GM15510 (cell line): ENCODE data around the gene TPPP3.

Experiments
- POLR2A ChIP-seq: IDR thresholded peaks from 3 replicates; pipeline ENCODE4 v1.6.1; 2011; ENCODE audit warnings: borderline replicate concordance; ENCODE audit not compliant: insufficient read length; ENCODE audit errors: extremely low read depth

The TPPP3 gene

GRCh38 chr16:67430504-67430976, 37.2 kb upstream of the TPPP3 start:
- TF ChIP-seq POLR2A: no peak

GRCh38 chr16:67429799-67430503, 36.7 kb upstream of the TPPP3 start:
- no peak for TF ChIP-seq POLR2A

- TF ChIP-seq POLR2A: no peak
These were observed 35.9 kb upstream of the TPPP3 start for GRCh38 chr16:67429053-67429798.

GRCh38 chr16:67428146-67428731, 34.9 kb upstream of the TPPP3 start:
- no peak for TF ChIP-seq POLR2A

- TF ChIP-seq POLR2A: no peak
These were observed 33.7 kb upstream of the TPPP3 start for GRCh38 chr16:67426950-67427349.

GRCh38 chr16:67426022-67426421, 32.7 kb upstream of the TPPP3 start:
- TF ChIP-seq POLR2A: no peak

- TF ChIP-seq POLR2A: no peak
These were observed 32.3 kb upstream of the TPPP3 start for GRCh38 chr16:67425580-67425979.

GRCh38 chr16:67425061-67425460, 31.8 kb upstream of the TPPP3 start:
- no peak for TF ChIP-seq POLR2A

GRCh38 chr16:67424261-67424615, 30.9 kb upstream of the TPPP3 start:
- TF ChIP-seq POLR2A: no peak

- no peak for TF ChIP-seq POLR2A
These were observed 30.4 kb upstream of the TPPP3 start for GRCh38 chr16:67423611-67424260.

GRCh38 chr16:67423015-67423414, 29.7 kb upstream of the TPPP3 start:
- no peak for TF ChIP-seq POLR2A

- no peak for TF ChIP-seq POLR2A
These were observed 27.7 kb upstream of the TPPP3 start for GRCh38 chr16:67421030-67421429.

- no peak for TF ChIP-seq POLR2A
These were observed 26.6 kb upstream of the TPPP3 start for GRCh38 chr16:67419931-67420330.

GRCh38 chr16:67419502-67419901, 26.2 kb upstream of the TPPP3 start:
- TF ChIP-seq POLR2A: no peak

- TF ChIP-seq POLR2A: no peak
These were observed 24.2 kb upstream of the TPPP3 start for GRCh38 chr16:67417333-67418061.
